Muscle of arm (tissue), 12 donors: Measurements from ENCODE around the gene ULK3. TPM values are rescaled to one million over a fixed set of nuclear protein-coding genes. Genes with fewer than 3 reads are reported as not detected.

Experiments
- DNase-seq: peaks from one replicate; pipeline ENCODE4 v3.0.0-alpha.2; 2013
- polyA plus RNA-seq, 12 donors: library from polyadenylated mRNA; unstranded; fragments of 120-200 nt; gene quantifications; one replicate each; pipeline ENCODE4 v1.2.1, GENCODE V29; 2013; ENCODE audit not compliant: insufficient read length in 12 of 12

ULK3 gene
- polyA plus RNA-seq, 12 donors = 23.8 to 44.3 (median 31.4) TPM; not detected in 1

DNA sequence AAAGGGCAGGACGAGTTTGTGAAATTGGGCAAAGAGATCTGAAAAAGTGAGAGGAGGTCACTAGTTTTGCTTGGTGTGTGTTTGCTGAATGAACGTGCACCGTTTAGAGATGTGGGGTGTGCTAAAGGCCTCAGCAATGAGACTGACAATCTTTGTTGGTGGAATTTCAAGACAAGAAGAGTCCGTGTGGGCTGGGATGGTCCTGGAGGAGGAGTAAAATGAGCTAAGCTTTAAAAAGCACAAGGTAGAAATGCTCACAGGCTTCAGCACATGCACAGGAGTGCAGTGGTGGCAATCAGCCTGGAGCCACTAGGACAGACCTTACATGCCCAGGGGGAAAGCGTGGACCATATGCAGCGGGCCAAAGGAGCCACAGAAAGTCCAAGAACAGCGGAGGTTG is 18.0 kb downstream of the ULK3 start:
- DNase-seq = no peak

DNA sequence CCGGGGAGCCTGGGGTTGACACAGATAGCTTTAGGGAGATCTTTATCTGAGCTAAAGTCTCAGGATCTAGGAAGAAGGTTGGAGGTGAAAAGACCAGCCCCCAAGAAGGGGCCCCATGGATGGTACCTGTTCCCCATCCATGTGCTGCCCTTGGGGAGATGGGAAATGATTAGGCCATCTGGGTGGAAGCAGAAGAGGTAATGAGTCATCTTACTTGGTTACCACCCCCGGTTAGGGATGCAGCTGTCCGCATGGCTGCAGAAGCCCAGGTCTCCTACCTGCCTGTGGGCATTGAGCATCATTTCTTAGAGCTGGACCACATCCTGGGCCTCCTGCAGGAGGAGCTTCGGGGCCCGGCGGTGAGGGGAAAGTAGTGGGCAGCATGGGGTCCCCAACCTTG is 19.6 kb downstream of the ULK3 start:
- no peak for DNase-seq

DNA sequence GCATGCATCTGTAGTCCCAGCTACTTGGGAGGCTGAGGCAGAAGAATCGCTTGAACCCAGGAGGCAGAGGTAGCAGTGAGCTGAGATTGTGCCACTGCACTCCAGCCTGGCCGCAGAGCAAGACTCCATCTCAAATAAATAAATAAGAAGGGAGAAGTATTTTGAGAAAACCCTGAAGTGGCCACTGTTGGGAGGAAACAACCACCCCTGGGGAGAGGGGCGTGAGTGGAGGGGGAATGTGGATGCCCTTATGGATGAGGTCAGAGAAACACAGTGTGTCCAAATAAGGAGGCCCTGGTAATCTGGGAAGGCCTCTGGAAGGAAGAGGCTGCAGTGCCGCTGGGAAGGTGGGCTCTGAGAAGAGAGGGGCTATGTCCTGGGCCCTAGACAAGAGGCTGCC is 20.7 kb downstream of the ULK3 start:
- DNase-seq = no peak

DNA sequence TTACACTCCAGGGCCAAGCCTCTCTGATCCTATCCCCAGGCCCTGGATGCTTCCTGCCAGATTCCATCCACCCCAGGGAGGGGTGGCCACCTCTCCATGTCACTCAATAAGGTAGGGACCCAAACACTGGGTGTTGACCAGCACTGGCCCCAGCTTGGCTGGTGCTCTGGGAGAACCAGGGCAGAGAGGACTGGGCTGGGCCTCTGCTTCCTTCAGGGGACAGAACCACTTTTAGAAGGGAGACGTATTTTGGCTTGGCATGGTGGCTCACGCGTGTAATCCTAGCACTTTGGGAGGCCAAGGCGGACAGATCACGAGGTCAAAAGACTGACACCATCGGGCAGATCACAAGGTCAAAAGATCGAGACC is 21.2 kb downstream of the ULK3 start:
- DNase-seq = no peak

DNA sequence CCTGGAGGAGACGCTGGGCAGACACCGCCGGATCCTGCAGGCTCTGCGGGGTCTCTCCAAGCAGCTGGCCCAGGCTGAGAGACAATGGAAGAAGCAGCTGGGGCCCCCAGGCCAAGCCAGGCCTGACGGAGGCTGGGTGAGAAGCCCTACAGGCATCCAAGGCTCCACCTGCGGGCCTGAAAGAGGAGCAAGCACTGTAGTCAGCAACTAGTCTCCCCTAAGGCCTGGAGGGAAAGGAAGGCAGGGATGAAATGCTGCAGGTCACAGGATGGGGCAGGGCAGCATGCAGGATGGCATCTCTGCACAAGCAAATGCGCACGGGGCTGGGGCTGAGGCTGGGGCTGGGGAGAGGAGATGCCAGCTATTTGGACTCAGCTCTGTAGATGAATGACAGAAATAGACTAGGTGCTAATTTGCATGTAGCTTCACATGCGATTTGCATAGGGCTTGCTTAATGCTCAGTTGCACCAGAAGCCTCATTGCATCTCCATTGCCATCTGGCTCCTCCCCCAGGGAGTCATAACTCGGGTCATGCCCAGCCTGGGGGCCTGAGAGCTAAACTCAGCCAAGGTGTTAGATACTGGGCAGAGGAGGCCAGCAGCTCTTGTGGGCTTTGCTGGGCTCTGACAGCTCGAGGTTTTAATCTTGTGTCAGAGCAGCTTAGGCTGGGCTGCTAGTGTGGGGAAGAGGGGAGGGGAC is 21.7 kb downstream of the ULK3 start:
- no peak for DNase-seq

DNA sequence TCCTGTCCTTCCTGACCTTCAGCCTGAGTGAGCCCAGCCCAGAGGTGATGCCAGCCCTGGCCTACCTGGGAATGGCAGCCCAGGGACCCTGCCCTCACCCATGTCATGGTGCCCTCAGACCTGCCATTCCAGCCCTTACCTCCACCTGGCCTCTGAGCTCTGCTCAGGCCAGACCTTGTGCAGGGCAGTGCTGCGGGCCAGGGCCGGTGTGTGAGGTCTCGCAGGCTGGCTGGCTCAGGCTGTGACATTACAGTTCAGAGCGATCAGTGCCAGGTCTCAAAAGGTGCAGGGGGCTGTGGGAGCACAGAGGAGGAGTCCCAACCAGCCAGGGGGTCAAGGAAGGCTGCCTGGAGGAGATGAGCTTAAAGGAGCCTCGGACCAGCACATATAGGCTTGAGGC is 22.9 kb downstream of the ULK3 start:
- no peak for DNase-seq

DNA sequence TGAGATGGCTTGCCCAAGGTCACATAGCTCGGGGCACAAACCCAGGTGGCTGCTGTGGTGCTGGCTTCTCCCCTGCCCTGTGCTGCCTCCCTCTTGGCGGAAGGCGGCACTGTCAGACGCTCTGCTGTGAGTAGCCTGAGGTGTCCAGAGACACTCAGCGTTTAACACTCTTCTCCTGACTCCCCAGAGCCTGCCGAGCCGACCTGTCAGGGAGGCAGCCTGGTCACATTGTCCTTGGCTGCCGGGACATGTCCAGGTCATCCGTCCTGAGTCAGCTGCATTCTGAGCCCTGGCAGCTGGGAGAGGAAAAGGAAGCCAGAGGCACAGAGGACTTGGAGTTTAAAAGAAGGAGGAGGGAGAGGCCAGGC is 25.6 kb downstream of the ULK3 start:
- no peak for DNase-seq

DNA sequence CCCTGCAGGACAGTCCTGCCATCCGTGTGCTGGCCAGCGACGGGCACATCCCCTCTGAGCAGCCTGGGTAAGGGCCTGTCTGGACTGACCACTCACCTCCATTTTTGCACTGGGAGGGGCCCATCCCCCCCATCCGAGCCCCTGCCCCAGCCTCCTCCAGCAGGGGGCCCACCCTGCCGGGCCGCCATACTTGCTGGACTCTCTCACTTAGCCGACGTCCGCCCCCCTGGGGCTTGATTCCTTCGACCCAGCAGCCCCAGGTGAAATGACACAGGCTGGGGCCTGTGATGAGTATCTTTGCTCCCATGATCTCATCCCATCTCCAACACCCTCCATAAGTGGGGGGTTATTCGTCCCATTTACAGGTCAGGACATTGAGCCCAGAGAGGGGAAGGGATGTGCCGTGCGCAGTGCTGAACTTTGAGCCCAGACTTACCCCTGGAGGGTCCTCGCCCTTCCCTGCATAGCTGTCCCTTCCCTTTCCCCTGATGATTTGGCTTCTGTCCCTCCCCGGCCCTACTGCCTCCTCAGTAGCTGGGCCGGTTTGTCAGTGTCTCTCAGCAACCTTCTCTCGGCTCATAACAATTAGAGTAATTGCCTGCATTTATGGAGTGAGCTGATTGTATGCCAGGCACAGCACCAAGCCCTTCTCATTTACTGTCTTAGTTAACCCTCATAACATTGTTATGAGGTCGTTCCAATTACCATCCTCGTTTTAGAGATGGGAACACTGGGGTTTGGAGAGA is 26.2 kb downstream of the ULK3 start:
- DNase-seq = no peak

DNA sequence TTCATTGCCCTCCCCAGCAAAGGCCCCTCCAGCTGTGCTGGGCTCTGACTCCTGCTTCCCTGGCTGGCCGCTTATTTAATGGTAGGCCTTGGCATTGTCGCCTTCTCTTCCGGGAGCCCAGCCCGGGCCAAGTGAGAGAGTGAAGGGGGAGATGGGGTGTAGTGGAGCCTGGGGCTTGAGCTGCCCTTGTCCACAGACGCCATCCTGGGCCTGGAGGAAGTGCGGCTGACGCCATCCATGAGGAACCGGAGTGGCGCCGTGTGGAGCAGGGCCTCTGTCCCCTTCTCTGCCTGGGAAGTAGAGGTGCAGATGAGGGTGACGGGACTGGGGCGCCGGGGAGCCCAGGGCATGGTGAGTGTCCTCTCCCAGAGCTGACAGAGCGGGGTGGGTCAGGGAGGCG is 27.0 kb downstream of the ULK3 start:
- no peak for DNase-seq

DNA sequence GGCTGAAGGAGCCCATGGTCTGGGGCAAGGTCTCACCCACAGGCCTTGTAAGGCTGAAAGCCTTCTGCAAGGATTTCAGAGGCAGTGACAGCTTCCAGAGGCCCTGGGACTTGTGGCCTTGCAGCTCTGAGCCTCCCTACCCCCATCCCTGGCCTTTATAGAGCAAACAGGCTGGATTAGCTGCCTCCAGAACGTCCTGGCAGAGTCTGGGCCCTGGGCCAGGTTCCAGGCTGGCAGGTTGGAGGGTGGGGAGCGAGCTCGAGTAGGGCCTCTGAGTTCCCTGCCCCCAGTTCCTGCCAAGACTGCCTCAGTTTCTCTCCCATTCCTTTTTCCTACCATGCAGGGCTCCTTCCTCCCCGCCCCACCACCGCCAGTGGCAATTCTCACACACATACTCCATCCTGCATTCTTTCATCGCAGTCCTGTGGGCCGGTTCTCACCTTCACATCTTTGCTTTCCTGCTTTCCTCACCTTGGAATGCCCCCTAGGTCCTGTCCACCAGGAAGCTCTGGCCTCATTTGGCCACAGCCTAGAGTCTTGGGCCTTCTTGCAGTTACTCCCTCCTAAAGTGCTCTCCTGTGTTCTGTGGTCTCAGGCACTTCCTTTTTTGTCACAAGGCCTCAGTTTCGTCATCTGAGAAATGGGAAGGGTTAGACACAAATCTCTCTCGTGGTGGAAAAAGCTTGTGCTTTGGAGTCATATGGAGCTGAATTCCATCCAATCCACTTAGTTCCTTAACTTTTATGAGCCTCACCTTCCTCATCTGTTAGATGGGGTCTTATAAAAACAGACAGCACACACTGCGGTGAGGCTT is 27.6 kb downstream of the ULK3 start:
- DNase-seq = no peak

DNA sequence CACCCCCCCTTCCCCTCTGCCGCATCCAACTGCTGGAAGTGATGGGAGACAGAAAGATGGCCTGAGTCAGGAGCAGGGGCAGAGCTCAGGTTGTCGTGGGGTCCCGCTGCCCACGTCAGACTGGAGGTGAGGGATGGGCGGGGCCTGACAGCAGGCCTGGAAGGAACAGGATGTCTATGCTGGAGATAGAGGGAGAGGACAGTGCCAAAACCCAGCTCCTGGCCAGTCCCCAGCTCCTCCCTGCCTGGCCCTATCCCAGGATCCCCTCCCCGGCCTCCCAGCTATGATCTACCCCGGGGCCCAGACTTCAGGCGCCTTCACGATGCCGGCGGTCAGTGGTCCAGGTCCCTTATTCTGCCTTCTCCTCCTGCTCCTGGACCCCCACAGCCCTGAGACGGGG is 30.4 kb downstream of the ULK3 start, which contains the start of gene LMAN1L:
Gene LMAN1L, plus strand, starts transcription at position 303 of the 400 bp plus-strand sequence. Its CDS starts 20 bp downstream, at position 323.
- DNase-seq = no peak

DNA sequence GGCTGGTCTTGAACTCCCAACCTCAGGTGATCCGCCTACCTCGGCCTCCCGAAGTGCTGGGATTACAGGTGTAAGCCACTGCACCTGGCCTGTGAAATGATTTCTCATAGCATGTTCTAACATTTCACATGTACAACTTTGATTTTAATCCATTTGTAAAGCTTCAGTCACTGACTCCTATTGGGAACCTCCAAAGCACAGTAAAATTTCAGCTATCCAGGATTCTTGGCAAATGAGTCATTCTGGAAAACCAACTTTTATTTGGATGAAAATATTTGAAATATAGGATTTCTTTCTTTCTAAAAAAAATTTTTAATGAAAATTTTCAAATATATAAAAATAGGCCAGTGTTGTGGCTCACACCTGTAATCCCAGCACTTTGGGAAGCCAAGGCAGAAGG is 33.0 kb downstream of the ULK3 start:
- no peak for DNase-seq

DNA sequence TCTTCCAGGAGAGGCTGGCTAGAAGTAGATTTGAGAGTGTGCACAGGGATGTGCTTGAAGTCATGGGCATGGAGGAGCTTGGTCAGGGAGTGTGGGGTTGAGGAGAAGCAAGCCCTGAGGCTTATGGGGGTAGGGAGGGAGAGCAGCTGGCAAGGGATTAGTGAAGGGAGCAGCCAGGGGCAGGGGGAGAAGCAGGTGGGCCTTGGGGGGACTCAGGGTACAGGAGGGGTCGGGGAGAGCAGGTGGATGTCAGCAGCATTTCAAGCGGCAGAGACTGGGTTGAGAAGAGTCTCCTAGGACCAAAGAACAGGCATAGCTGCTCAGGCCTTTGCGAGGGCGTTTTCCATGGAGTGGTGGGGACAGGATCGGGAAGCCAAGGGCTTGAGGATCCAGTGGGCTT is 33.7 kb downstream of the ULK3 start:
- no peak for DNase-seq

DNA sequence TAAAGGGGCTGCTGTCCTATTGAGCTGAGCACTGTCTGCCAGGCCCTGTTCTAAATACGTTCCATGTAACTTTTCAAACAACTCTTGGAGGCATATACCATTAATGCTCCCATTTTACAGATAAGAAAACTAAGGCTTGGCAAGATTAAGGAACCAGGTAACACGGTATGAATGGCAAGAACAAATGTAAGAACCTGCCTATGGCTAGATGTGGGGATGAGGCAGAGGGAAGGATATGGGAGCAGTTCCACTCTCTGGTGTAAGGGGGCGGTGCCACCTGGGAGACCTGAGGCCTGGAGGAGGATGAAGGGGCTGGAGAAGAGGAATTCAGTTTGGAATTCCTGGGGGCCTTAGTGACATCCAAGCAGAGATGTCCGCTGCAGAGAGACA is 34.1 kb downstream of the ULK3 start:
- DNase-seq = no peak

DNA sequence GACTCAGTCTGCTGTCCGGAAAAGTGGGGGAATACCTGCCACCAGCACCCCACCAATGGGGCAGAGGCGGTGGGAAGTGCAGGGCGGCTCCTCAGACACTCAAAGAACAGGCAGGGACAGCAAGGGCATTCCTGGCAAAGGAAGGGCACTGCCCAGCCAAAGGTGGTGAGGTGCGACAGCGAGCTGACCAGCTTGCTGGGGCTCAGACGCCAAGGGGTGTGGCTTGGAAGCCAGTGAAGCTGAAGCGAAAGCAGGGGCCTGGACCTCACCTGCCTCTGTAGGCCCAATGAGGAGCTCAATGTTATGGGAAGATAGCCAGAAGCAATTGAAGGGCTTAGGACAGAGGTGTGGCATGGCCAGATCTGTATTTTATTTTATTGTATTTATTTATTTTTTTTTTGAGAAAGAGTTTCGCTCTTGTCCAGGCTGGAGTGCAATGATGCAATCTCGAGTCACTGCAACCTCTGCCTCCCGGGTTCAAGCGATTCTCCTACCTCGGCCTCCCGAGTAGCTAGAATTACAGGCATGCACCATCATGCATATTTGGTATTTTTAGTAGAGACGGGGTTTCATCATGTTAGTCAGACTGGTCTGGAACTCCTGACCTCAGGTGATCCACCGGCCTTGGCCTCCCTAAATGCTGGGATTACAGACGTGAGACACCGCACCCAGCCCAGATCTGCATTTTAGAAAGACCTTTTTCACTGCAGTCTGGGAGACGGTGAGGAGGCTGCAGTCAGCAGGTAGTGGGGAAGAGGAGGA is 34.7 kb downstream of the ULK3 start:
- DNase-seq = no peak

DNA sequence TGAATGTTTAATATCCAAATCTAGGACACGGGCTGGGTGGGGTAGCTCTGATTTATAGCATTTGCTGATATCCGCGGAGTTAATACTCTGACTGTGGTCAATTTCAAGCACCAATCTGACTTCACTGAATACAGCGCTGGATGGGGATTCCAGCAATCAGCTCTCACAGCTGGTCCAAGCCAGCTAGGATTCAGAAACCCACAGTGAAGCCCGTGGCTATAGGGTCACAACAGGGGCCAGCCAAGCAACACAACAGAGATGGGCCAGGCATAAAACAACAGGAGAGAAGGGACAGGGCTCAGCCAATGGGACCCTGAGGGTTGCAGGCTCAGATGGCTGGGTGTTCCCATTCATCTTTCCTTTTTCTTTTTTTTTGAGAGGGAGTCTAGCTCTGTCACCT is 35.7 kb downstream of the ULK3 start:
- no peak for DNase-seq

DNA sequence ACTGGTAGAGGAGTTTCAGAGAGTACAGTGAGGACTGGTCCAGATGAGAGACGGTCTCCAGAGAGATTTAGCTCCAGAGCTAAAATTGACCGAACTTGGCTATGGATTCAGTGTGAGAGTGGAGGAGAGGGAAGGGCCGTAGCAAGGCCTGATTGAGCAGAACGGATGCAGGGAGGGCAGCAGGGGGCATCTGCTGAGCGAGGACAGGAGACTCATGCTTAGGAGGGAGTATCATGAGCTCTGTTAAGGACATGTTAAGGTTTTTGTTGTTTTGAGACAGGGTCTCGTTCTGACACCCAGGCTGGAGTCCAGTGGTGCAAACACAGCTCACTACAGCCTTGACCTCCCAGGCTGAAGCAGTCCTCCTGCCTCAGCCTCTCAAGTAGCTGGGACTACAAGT is 38.0 kb downstream of the ULK3 start:
- DNase-seq = no peak

DNA sequence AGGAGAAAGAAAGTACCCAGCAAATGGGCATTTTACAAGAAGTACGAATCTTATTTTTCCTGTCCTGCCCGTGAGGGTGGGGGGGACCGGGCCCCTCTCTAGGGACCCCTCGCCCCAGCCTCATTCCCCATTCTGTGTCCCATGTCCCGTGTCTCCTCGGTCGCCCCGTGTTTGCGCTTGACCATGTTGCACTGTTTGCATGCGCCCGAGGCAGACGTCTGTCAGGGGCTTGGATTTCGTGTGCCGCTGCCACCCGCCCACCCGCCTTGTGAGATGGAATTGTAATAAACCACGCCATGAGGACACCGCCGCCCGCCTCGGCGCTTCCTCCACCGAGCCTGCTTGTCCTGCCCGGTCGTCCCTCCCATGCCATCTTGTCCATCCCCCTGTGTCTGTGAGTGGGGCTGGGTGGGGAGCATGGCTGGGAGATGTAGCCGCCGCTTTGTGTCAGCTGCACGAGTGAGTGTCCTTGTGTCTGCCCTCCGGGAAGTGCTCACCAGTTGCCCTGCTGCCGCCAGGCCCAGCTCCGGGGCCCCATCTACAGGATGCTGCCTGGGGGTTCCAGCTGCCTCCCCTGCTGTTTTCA is 40.0 kb downstream of the ULK3 start:
- no peak for DNase-seq

DNA sequence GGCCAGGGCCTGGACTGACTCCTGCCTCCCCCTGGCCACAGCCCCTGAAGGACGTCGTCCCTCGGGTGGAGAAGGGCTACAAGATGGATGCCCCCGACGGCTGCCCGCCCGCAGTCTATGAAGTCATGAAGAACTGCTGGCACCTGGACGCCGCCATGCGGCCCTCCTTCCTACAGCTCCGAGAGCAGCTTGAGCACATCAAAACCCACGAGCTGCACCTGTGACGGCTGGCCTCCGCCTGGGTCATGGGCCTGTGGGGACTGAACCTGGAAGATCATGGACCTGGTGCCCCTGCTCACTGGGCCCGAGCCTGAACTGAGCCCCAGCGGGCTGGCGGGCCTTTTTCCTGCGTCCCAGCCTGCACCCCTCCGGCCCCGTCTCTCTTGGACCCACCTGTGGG is 40.7 kb downstream of the ULK3 start:
- DNase-seq = no peak

DNA sequence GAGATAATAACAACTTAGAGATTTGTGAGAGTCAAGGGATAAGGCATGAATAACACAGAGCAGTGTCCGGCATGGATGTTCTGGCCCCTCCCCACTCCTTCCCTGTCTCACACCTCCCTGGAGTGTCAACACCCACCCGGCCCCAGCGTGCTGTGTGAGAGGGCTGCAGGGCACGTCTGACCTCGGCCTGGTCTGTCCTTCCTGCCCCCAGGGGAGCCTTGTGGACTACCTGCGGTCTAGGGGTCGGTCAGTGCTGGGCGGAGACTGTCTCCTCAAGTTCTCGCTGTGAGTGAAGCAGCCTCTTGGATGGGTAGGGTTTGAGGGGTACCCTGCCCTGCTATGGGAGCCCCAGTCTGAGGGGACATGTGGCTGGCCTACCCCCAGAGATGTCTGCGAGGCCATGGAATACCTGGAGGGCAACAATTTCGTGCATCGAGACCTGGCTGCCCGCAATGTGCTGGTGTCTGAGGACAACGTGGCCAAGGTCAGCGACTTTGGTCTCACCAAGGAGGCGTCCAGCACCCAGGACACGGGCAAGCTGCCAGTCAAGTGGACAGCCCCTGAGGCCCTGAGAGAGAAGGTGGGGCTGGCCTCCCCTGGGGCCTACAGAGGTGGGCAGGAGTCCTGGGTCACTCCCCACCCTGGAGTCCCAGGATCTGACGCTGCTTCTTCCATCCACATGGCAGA is 41.5 kb downstream of the ULK3 start:
- DNase-seq = no peak

DNA sequence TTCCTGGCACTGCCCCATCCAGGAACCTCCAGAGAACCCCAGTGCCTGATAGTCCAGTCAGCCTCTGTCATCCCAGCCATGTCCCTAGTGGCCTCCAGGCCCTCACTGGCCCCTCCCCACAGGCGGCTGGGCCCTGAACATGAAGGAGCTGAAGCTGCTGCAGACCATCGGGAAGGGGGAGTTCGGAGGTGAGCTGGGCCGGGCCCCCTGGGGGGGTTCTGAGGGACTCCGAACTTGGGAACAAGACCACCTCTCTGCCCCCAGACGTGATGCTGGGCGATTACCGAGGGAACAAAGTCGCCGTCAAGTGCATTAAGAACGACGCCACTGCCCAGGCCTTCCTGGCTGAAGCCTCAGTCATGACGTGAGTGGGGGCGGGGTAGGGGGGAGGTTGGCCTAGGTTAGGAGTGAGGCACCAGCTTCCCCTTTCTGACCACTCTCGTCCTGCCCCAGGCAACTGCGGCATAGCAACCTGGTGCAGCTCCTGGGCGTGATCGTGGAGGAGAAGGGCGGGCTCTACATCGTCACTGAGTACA is 42.3 kb downstream of the ULK3 start:
- DNase-seq = no peak
